HG02943 (cell line): ENCODE measurements around the gene MANSC1.
"Not testable (repeated sequence)": the region's sequence is repeated elsewhere in the genome, so short reads cannot be mapped to it uniquely, and the experiment has no call there.

ENCODE experiments used
- ATAC-seq: cut with Tn5 transposase; IDR thresholded peaks from one replicate; pipeline ENCODE4 v1.9.1; 2021; ENCODE audit warnings: mild to moderate bottlenecking, low read depth, moderate library complexity; ENCODE audit not compliant: unreplicated experiment

MANSC1 gene

DNA sequence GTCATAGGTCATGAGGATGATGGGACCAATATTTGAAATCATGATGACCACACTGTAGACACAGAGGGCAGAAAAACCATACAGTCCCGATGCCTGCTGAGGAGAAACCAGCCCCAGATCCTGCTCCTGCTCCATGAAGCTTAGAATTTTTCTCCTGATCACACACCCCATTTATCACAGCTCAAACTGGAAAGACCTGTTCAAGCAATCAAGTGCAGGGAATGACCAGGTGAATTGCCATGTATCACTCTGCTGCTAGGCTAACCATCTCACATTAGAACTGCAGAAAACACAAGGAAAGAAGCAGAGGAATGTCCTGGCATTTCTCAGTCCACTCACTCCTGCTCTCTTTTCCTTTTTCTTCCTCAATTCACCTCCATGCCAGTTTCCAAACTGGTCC, 18.1 kb downstream of the MANSC1 start:
- ATAC-seq, result no peak

DNA sequence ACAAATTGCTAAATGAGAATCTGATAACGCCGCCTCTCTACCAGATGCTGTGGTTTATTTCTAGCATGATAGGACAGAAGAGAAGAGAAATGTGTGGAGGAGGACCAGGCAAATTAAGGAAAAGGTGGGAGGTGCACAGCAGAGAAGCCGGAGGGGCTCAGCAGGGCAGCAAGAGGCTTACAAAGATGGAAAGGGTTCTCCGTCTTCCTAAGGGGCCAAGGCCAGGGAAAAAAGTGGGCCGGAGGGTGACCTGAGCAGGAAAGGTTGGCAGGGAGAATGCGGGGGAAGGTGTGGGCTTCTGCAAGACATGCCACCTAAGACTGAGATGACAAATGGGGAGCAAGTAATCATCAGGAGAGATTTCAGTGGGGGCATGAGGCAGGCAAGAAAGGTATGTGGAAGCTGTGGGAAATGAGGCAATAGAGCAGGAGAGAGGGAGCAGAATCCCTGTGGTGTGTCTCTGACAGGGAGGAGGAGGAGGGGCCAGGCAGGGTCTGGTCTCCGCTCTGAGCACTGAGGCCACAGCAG, 18.7 kb downstream of the MANSC1 start:
- no peak for ATAC-seq

DNA sequence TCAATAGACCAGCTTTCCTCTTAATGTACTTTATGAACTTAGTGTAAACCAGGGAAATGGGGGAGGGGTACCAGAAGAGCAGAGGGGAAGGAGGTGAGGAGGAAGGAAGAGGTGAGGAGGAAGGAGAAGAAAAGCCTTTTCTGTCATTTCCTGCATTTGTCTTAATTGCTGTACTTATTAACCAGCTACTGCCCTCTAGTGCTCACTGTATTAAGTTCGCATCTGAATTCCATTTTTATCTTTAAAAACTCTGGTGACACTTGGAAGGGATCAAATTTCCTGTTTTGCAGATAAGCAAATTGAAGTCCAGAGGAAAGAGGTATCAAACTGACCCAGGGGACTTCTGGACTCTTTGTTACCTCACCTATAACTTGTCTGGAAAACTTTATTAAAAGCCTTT, 22.2 kb downstream of the MANSC1 start:
- no peak for ATAC-seq

- ATAC-seq, result no peak
Measured at GRCh38 chr12:12326262-12326661, 23.8 kb downstream of the MANSC1 start.

GRCh38 chr12:12323591-12323990, 26.5 kb downstream of the MANSC1 start:
- no peak for ATAC-seq

- ATAC-seq, result no peak
Measured at GRCh38 chr12:12323118-12323517, 26.9 kb downstream of the MANSC1 start.

DNA sequence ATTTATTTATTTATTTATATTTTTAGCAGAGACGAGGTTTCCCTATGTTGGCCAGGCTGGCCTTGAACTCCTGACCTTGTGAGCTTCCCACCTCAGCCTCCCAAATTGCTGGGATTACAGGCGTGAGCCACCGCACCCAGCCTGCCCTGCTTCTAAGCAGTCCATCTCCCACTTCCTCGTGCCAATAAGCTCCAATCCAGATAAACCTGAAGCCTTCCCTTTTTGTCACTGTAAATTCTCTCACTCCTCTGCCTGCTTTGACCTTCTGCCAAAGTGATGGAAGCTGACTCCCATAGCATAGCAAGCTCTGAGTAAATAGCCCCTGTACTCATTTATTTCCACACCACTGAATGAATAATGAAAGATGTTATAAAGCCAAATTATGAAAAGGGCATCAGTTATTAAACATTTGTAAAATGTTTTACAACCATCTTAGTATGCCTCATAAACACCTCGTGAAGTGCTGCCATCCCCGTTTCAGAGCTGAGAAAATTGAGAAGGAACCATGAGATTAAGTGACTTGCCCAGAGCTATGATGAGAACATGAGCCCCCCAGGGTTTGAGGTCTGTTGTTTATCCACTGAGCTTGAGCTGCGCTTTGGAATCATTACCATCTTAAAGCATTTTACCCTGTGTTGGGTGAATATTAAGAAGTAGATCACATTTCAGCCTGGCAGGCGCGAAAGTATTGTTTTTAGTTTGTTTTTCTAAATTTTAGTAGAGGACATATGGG, 30.4 kb downstream of the MANSC1 start:
- no peak for ATAC-seq

DNA sequence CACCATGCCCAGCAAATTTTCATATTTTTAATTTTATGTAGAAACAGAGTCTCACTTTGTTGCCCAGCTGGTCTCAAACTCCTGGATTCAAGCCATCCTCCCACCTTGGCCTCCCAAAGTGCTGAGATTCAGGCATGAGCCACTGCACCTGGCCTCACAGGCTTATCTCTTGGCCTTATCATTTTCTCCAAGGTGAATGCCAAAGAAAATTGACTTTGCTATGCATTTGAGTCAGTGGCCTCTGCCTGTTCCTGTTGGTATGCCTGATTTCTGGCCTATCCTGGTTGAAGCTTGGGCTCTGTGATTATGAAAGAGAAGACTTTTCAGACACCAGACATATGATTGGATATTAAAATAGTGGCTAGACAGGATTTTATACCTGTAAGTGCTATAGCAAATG, 34.2 kb downstream of the MANSC1 start:
- no peak for ATAC-seq

DNA sequence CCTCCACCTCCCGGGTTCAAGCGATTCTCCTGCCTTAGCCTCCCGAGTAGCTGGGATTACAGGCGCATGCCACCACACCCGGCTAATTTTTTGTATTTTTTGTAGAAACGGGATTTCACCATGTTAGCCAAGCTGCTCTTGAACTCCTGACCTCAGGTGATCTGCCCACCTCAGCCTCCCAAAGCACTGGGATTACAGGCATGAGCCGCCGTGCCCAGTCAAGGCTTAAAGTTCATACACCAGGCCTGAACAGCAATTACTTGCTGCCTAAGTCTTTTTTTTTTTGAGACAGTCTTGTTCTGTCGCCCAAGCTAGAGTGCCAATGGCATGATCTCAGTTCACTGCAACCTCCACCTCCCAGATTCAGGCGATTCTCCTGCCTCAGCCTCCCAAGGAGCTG, 39.3 kb downstream of the MANSC1 start:
- not testable (repeated sequence) for ATAC-seq

GRCh38 chr12:12305568-12306300, 44.3 kb downstream of the MANSC1 start:
- ATAC-seq, result no peak

- no peak for ATAC-seq
Measured at GRCh38 chr12:12302976-12303375, 47.1 kb downstream of the MANSC1 start.

GRCh38 chr12:12301122-12301521, 48.9 kb downstream of the MANSC1 start:
- ATAC-seq, result no peak

- no peak for ATAC-seq
Measured at GRCh38 chr12:12297201-12297830, 52.7 kb downstream of the MANSC1 start.

DNA sequence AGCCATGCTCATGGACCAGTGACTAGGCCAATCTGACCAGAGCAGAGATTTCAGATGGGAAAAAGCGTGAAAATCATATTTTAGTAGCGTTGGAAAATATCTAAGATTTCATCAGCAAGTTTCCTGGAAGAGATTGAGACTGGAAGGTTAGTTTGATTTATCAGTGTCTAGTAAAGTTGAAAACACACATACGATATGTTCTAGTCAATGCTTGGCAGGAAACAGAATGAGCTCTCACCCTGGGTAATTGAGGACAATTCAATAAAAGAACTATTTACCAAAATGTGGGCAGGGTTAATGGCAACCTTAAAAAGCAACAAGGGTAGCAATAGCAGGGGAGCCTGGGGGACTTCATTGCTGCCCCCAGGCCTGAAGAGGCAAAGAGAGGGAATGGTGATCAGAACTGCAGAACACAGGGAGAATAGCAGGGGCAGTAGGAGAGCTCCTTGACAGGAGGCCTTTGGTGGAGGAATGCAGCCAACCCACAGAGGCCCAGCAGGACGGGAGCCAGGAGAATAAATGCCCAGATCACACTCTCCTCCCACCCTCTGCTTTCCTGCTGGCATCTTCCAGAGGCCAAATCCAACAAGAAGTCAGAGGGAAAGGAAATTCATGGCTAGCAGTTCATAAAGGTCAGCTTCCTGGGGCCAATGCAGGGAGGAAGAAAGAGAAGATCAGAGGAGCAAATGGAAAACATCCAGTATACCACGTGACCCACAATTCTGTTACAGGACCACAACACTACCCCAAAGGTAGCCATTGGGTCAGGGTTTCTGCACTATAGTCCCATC, 55.6 kb downstream of the MANSC1 start:
- no peak for ATAC-seq

DNA sequence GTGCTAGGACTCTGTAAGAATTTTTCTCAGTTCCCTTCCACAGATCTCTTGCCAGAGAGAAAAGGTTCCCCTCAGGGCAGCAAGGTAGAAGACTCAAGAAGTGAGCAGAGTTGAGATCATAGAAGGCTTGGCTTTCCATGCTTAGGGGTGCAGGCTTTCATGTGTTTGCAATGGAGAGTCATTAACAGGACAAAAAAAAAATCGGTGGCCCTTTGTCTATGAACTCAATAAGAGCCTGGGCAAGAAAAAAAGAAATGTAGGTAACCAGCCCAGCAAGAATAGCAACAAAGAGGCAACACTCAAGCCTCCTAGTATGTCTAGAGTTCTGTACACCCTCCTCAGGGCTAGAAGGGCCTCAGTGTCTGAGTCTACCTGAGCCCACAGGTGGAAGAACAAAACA, 59.8 kb downstream of the MANSC1 start:
- ATAC-seq, result no peak

GRCh38 chr12:12286441-12286840, 63.6 kb downstream of the MANSC1 start:
- ATAC-seq, result no peak

DNA sequence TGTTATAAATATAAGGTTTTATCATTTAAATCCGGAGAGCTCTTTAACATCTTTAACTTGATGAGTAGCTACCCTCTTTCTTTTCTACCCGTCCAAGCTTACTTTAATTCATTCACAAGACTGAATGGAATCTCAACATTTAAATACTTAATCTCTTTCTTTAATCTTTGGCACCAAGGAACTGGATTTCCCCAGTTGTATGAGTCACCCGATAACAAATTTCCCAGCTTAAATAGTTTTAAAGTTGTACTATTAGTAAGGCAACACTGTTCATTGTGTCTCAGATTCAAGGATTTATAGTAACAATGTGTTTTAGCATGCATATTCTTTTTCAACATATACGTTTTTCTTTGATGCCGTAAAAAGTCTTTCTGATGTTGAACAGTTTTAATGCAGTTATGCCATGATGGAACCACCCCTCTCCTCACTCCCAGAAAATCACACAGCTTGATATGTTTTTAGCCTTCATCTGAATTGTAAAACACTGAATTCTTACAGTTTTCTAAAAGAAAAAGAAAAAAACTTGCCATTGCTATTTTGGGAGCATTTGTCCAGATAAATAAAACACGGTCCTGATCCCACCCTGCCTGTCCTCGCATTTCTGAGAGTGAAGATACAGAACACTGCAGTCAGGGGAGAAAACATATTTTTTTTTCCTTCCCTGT, 67.1 kb downstream of the MANSC1 start:
- no peak for ATAC-seq

DNA sequence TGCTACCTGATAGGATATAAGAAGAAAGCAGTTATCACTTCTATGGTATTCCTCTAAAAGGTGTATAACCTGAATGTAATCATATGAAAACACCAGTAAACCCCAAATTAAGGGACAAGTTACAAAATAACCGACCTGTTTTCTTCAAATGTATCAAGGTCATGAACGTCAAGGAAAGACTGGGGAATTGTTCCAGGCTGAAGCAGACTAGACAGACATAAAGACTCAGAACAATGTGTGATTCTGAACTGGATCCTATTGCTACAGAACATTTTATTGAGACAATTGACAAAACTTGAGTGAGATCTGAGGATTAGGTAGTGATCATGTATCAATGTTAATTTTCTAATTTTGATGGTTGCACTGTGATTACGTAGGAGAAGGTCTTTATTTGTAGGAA, 67.8 kb downstream of the MANSC1 start:
- no peak for ATAC-seq

DNA sequence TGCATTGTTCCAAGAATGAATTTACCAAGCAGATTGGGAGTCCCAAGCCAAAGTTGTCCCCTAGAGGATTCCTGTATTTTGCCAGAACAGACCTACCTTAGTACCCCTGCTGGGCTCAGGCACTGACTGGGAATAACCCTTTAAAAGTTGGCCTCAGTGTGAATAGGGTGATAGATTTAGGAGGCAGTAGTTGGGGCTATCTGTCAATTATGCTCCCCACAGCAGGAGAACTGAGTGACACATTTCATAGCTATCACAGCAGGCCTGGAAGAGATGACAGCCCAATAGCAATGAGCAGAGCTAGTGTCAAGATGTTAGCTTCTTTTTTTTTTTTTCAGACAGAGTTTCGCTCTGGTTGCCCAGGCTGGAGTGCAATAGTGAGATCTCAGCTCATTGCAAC, 68.9 kb downstream of the MANSC1 start:
- ATAC-seq, result no peak

DNA sequence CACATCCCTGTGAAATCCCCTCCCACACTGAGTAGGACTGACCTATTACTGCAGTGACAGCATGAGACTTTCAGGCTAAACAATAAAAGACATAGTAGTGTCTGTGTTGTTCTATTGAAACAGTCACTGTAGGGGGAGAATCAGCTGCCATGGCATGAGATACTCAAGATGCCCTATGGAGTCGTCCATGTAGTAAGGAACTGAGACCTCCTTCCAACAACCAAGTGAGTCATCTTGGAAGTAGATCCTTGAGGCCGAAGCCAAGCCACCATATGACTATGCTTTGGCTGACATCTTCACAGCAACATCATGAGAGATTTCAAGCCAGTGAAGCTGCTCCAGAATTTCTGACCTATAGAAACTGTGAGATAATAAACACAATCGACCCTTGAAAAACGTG, 71.1 kb downstream of the MANSC1 start:
- no peak for ATAC-seq
